HG03432 (cell line): ENCODE results near the gene PTPN4.

Experiments used
- ATAC-seq: cut with Tn5 transposase; IDR thresholded peaks from one replicate; pipeline ENCODE4 v1.9.1; 2021; ENCODE audit warnings: mild to moderate bottlenecking, moderate library complexity; ENCODE audit not compliant: unreplicated experiment

The PTPN4 gene

GRCh38 chr2:119759451-119760236 lies at the start of gene PTPN4:
Gene PTPN4, plus strand, starts transcription at chr2:119759922. Its CDS starts 49,932 bp downstream, at chr2:119809854.
- ATAC-seq, result peak; percentile 95

GRCh38 chr2:119710281-119710680 lies 49.4 kb upstream of the PTPN4 start:
- no peak for ATAC-seq

- no peak for ATAC-seq
Observed at GRCh38 chr2:119711352-119711751, 48.4 kb upstream of the PTPN4 start.

GRCh38 chr2:119712571-119712970 lies 47.2 kb upstream of the PTPN4 start:
- no peak for ATAC-seq

GRCh38 chr2:119713819-119714490 lies 45.8 kb upstream of the PTPN4 start:
- no peak for ATAC-seq

GRCh38 chr2:119715409-119716283 lies 44.1 kb upstream of the PTPN4 start:
- ATAC-seq, result no peak

- ATAC-seq, result no peak
Observed at GRCh38 chr2:119716284-119716672, 43.4 kb upstream of the PTPN4 start.

GRCh38 chr2:119718501-119719260 lies 41.0 kb upstream of the PTPN4 start:
- ATAC-seq, result no peak

GRCh38 chr2:119719261-119719627 lies 40.5 kb upstream of the PTPN4 start:
- no peak for ATAC-seq

GRCh38 chr2:119721043-119721442 lies 38.7 kb upstream of the PTPN4 start:
- no peak for ATAC-seq

- ATAC-seq, result no peak
Observed at GRCh38 chr2:119721462-119721861, 38.3 kb upstream of the PTPN4 start.

GRCh38 chr2:119721904-119722303 lies 37.8 kb upstream of the PTPN4 start:
- no peak for ATAC-seq

- no peak for ATAC-seq
Observed at GRCh38 chr2:119723186-119723585, 36.5 kb upstream of the PTPN4 start.

GRCh38 chr2:119723784-119724467 lies 35.8 kb upstream of the PTPN4 start:
- no peak for ATAC-seq

GRCh38 chr2:119724656-119725485 lies 34.9 kb upstream of the PTPN4 start:
- no peak for ATAC-seq

- ATAC-seq, result no peak
Observed at GRCh38 chr2:119727493-119727892, 32.2 kb upstream of the PTPN4 start.

GRCh38 chr2:119728421-119728820 lies 31.3 kb upstream of the PTPN4 start:
- no peak for ATAC-seq

GRCh38 chr2:119730671-119731177 lies 29.0 kb upstream of the PTPN4 start:
- ATAC-seq, result no peak

- no peak for ATAC-seq
Observed at GRCh38 chr2:119731983-119732382, 27.7 kb upstream of the PTPN4 start.
